Measurements from ENCODE around the gene FARS2.

FARS2 gene

DNA sequence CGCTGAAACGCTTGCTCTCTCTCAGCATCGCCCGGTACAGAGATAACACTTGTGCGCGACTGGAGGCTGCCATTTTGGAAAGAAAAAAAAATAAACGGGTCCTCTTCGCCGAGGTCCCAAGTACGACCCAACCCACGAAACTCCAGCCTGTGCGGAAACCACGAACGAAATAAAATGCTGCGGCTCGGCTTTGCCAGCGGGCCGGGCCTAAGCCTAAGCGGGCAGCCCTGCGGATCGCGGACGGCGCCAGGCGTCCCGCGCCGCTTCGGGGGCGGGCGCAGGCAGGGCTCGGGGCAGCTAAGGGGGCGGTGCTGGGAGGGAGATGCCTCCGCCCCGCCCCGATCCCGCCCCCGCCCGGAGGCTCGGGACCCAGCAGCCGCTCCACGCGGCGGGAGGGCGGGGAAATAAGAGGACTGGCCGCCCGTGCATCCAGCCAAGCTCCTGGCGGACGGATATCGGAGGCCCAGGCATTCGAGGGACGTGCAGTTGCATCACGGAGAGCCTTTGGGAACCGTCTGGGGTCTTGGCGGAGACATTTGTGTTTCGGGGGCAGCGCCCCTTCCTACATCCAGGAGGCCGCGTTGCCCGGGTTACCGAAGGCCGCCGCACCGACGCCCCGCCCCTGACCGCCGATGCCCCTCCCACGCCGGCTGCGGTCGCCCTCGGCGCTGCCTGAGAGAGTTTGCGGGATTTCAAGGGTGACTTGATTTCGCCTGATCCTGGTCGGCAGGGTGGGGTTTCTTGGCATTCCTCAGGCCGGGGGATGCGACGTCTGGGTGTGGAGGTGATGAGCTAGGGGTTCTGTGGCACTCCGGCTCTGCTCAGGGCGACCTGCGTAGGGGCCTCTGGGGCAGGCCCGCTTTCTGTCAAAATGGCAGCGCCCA lies at the start of gene FARS2, which contains the start of gene LYRM4:
Gene FARS2, plus strand, starts transcription at position 853 of the 884 bp plus-strand sequence.
Gene LYRM4, minus strand, starts transcription at position 290 of the 884 bp plus-strand sequence. Its CDS starts 217 bp downstream, at position 73.
- no peak for TF ChIP-seq GATA3 (IDR thresholded peaks at IDR 0.05; ENCODE audit: low read depth, low read length)
- no peak for TF ChIP-seq GATA2 (IDR thresholded peaks at IDR 0.05; ENCODE audit: low read depth, low read length)

GRCh38 chr6:5213836-5214235 lies 47.5 kb upstream of the FARS2 start:
- TF ChIP-seq GATA2 (IDR thresholded peaks at IDR 0.05; ENCODE audit: low read depth, low read length), result no peak
- no peak for TF ChIP-seq GATA3 (IDR thresholded peaks at IDR 0.05; ENCODE audit: low read depth, low read length)

- TF ChIP-seq GATA3 (IDR thresholded peaks at IDR 0.05; ENCODE audit: low read depth, low read length) (no peak), GATA2 (IDR thresholded peaks at IDR 0.05; ENCODE audit: low read depth, low read length) (no peak)
Measured at GRCh38 chr6:5214570-5215052, 46.7 kb upstream of the FARS2 start.

GRCh38 chr6:5215159-5215558 lies 46.2 kb upstream of the FARS2 start:
- no peak for TF ChIP-seq GATA3 (IDR thresholded peaks at IDR 0.05; ENCODE audit: low read depth, low read length)
- no peak for TF ChIP-seq GATA2 (IDR thresholded peaks at IDR 0.05; ENCODE audit: low read depth, low read length)

DNA sequence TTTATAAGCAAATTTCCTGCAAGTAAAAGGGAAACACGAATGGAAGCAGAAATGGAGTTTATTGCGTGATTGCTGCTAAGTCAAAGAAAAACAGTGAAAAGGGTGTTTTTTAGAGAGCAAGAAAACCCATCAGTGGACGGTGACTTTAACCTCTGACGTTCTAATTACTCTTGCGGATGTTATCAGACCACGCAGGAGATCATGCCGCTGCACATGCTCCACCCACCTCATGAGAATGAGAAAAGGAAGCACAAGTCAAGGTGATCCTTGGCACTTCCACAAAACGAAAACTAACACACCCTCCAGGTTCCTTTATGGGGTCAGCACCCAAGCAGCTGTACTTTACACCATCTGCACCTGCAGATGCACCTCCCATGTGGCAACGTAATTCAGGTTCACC lies 45.5 kb upstream of the FARS2 start:
- TF ChIP-seq GATA2 (IDR thresholded peaks at IDR 0.05; ENCODE audit: low read depth, low read length) (no peak), GATA3 (IDR thresholded peaks at IDR 0.05; ENCODE audit: low read depth, low read length) (no peak)

DNA sequence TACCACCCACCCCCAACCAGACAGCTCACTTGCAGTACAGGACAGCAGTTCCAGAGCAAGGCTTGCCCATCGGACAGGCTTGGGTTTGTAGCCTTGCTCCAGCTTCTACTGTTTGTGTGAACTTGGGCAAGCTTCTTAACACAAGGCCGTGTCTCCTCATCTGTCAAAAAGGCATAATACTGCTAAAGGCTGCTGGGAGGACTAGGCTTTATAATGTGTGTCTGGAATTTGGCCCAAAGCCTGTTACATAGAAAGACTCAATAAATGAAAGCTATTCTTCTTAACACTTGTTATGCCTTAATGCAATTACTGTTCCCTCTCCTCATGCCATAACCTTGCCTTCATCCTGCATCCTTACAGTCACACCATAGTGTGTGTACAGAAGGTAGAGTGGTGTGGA lies 44.0 kb upstream of the FARS2 start:
- no peak for TF ChIP-seq GATA2 (IDR thresholded peaks at IDR 0.05; ENCODE audit: low read depth, low read length)
- no peak for TF ChIP-seq GATA3 (IDR thresholded peaks at IDR 0.05; ENCODE audit: low read depth, low read length)

DNA sequence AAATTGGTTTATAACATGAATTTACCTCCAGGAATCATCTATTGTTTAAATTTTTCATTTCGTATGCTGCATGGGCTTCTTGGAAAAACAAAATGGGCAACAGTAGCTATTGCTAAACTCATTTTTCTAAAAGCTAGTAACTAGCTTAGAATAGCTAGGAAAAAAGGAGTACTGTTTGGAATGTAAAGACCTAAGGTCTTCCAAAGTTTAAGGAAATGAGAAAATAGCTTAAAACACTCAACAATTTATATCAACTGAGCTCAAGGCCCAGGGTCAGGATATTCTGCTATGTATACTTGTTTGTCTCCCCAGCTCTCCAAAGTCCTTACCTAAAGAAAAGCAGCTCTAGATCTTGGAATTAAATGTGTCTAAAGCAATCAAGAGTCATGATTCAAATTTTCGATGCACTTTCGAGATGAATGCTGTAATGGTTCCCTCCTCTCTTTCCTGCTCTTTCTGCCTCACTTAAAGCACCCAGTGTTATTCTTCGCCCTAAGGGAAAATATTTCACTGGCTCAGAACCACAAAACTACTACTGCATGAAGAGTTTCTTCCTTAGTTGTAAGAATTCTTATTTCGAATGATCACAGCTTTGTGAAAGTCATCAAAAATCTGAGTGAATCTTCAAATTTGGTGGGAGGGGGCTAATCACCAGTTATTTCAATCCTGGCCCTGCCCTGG lies 42.2 kb upstream of the FARS2 start:
- TF ChIP-seq GATA2 (IDR thresholded peaks at IDR 0.05; ENCODE audit: low read depth, low read length) (no peak), GATA3 (IDR thresholded peaks at IDR 0.05; ENCODE audit: low read depth, low read length) (no peak)

DNA sequence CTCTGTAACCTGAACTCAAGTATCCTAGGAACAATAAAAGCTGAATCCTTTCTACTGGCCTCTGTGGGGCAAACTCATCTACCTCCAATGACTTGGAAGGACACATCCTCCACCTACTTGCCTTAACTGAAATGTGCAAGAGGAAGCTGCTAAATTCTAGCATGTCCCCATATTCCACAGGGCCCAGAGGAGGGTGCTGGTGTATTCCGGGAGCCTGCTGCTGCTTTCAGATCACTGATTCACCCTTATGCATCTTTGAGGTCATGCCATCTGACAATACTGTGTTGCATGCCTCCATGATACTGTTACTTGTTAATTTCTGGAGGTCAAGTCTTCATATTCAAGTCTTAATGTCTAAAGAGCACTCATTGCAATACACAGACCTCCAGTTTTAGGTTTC lies 40.9 kb upstream of the FARS2 start:
- TF ChIP-seq GATA3 (IDR thresholded peaks at IDR 0.05; ENCODE audit: low read depth, low read length) (no peak), GATA2 (IDR thresholded peaks at IDR 0.05; ENCODE audit: low read depth, low read length) (no peak)

DNA sequence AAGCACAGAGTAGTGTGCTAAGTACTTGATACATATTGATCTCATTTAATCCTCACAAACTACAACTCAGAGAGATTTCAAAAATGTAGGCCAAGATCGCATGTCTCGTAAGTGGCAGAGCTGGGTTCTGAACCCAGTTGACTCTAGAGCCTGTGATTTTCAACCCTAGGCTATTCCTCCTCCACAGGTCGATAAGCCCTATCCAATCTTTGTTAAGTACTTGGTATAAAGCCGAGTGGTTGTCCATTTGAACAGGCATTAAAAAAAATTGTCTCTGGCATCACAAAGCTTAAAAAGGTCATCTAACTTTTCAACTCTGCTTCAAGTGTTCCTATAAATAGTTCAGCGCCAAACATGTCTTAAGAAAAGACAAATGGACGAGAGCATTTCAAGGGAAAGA lies 38.0 kb upstream of the FARS2 start:
- TF ChIP-seq GATA2 (IDR thresholded peaks at IDR 0.05; ENCODE audit: low read depth, low read length), result no peak
- TF ChIP-seq GATA3 (IDR thresholded peaks at IDR 0.05; ENCODE audit: low read depth, low read length), result no peak

GRCh38 chr6:5229356-5229755 lies 32.0 kb upstream of the FARS2 start:
- no peak for TF ChIP-seq GATA3 (IDR thresholded peaks at IDR 0.05; ENCODE audit: low read depth, low read length)
- TF ChIP-seq GATA2 (IDR thresholded peaks at IDR 0.05; ENCODE audit: low read depth, low read length), result no peak

GRCh38 chr6:5230081-5230480 lies 31.2 kb upstream of the FARS2 start:
- TF ChIP-seq GATA3 (IDR thresholded peaks at IDR 0.05; ENCODE audit: low read depth, low read length) (no peak), GATA2 (IDR thresholded peaks at IDR 0.05; ENCODE audit: low read depth, low read length) (no peak)

DNA sequence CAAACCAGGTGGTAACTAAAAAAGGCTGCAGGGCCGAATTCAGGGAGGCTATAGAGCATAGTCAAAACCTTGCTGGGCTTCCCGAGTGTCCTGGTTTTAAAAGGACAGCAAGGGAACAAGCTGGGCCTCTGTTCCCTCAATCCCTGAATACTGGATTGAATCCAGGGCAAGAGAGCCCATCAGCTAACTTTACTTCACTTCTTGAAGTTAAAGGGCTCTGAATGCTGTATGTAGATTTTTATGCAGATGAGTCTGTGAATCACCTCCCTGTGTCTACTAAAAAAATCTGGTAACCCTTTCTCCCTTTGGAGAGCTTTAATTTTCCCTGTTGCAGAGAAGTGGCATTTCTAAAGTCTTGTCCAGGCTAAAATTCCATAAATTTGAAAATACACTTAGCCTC lies 30.0 kb upstream of the FARS2 start:
- TF ChIP-seq GATA3 (IDR thresholded peaks at IDR 0.05; ENCODE audit: low read depth, low read length), result no peak
- TF ChIP-seq GATA2 (IDR thresholded peaks at IDR 0.05; ENCODE audit: low read depth, low read length), result no peak

GRCh38 chr6:5234874-5235273 lies 26.4 kb upstream of the FARS2 start:
- TF ChIP-seq GATA3 (IDR thresholded peaks at IDR 0.05; ENCODE audit: low read depth, low read length) (no peak), GATA2 (IDR thresholded peaks at IDR 0.05; ENCODE audit: low read depth, low read length) (no peak)

DNA sequence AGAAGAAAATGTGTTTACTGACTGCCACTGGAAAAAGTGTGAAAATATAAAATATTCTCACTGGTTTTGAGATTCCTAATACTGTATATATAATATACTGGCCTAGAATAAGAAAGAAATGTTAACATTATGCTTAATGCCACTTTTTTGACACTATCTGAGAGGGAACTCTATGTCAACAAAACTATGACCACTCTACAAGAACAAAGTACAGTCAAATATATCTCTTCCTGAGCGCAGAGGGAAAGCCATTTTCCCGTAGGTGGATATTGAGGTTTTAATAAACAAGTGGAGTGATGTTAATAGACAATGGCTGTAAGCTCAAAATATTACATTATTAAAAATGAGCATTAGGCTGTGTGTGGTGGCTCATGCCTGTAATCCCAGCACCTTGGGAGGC lies 25.5 kb upstream of the FARS2 start:
- TF ChIP-seq GATA2 (IDR thresholded peaks at IDR 0.05; ENCODE audit: low read depth, low read length), result no peak
- no peak for TF ChIP-seq GATA3 (IDR thresholded peaks at IDR 0.05; ENCODE audit: low read depth, low read length)

- TF ChIP-seq GATA2 (IDR thresholded peaks at IDR 0.05; ENCODE audit: low read depth, low read length), result no peak
- no peak for TF ChIP-seq GATA3 (IDR thresholded peaks at IDR 0.05; ENCODE audit: low read depth, low read length)
Measured at GRCh38 chr6:5237805-5238204, 23.5 kb upstream of the FARS2 start.
